ENCODE data around the gene TTC28.

GRCh38 chr22:28542980-28543621, 136.5 kb downstream of the TTC28 start:
- TF ChIP-seq CTCF (IDR thresholded peaks at IDR 0.05; ENCODE audit: low read depth, low read length): no peak
- TF ChIP-seq MAX (IDR thresholded peaks at IDR 0.05; ENCODE audit: low read depth, low read length): no peak

Measured in NB4 (cell line).